NCI-H146 (cell line): ENCODE data around the gene DCLRE1B.
"Not testable (repeated sequence)": the region's sequence is repeated elsewhere in the genome, so short reads cannot be mapped to it uniquely, and the experiment has no call there.

ENCODE experiments used
- DNase-seq: peaks from one replicate; lab custom pipeline; 2025; lab: John Stamatoyannopoulos, UW

DCLRE1B gene

DNA sequence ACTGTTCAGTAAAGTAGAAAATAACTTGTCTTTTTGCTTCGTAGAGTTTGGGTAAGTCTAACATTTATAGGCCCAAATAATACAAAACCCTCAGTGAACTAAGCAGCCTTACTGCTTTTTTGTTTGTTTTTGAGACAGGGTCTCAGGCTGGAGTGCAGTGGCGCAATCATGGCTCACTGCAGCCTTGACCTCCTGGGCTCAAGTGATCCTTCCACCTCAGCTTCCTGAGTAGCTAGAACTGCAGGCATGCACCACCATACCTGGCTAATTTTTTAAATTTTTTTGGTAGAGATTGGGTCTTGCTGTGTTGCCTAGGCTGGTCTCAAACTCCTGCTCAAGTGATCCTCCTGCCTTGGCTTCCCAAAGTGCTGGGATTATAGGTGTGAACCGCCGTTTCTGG is 43.0 kb downstream of the DCLRE1B start:
- DNase-seq: not testable (repeated sequence)

- no peak for DNase-seq
These were observed 43.9 kb downstream of the DCLRE1B start for GRCh38 chr1:113949007-113949406.

DNA sequence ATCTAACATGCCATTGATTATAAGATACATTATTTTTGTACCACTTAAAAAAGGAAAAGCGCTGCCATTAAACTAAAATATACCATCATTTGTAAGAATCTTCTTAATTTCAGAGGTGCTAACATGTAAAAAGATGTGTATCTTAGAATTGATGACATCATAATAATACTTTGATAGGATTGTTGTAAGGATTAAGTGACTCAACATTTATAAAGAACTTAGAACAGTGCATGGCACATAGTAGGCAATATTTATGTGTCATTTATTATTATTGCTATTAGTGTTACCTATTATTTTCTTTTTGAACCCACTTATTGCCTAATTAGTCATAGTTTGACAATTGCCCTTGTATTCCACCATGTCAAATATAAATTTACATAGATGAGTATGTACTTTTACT is 45.8 kb downstream of the DCLRE1B start:
- DNase-seq: no peak

- no peak for DNase-seq
These were observed 46.6 kb downstream of the DCLRE1B start for GRCh38 chr1:113951719-113952118.

GRCh38 chr1:113957984-113958383 is 52.9 kb downstream of the DCLRE1B start:
- DNase-seq: no peak

DNA sequence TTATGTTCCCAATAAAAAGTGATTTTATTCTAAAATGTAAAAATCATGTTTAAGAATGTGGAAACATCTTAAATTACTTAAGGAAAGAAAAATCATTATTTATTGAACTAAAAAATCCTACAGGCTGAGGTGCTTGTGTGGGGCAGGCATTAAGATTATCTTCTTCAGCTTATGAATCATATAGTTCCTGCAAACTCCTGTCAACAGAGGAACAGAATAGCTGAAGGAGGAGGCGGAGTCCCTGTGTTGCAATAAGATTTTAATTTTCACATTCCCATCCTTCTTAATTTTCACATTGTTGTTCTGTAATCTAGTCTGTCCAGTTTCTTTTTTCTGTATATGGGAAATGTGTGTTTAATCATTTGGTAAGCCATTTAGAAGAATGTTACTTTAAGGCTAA is 53.6 kb downstream of the DCLRE1B start:
- no peak for DNase-seq

DNA sequence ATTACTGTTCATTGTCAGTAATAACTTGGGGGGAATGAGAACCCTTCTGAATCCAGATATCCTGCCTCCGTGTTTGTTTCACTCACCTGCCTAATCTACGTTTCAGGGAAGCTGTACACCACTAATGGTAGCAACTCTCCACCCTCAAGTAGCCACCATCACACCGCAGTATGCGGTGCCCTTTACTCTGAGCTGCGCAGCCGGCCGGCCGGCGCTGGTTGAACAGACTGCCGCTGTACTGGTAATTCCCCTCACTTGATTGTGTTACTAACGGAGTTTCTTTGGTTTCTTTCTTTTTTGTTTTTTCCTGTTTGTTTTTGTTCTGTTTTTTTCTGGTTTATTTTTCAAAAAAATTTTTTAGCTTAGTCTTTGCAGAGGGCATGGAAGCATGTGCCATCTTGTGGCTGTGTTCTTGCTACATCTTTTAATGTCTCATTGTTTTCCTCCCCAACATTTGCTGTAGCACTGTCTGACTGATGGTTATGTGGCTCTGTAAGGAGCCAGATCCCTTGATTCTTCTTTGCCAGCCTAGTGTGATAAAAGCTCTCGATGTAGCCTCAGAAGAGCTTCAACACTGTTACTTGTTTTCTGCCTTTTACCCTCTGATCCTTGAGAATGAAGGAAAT is 58.3 kb downstream of the DCLRE1B start:
- no peak for DNase-seq
